NOMO-1 treated with DMSO at 0.1 percent for 48 hours (cell line): ENCODE data around the gene C2orf68.
A peak's percentile ranks its signal among the peaks of the same experiment; 100 is the strongest.
"Not testable (repeated sequence)": the region's sequence is repeated elsewhere in the genome, so short reads cannot be mapped to it uniquely, and the experiment has no call there.

Source experiments
- DNase-seq: peaks from one replicate; lab custom pipeline; 2025; ENCODE audit not compliant: unreplicated experiment; lab: John Stamatoyannopoulos, UW

C2orf68 gene

GRCh38 chr2:85611705-85612587 lies at the start of gene C2orf68:
Gene C2orf68, minus strand, starts transcription at chr2:85612066. Its CDS starts 82 bp downstream, at chr2:85611984.
- DNase-seq, result peak; percentile 88

DNA sequence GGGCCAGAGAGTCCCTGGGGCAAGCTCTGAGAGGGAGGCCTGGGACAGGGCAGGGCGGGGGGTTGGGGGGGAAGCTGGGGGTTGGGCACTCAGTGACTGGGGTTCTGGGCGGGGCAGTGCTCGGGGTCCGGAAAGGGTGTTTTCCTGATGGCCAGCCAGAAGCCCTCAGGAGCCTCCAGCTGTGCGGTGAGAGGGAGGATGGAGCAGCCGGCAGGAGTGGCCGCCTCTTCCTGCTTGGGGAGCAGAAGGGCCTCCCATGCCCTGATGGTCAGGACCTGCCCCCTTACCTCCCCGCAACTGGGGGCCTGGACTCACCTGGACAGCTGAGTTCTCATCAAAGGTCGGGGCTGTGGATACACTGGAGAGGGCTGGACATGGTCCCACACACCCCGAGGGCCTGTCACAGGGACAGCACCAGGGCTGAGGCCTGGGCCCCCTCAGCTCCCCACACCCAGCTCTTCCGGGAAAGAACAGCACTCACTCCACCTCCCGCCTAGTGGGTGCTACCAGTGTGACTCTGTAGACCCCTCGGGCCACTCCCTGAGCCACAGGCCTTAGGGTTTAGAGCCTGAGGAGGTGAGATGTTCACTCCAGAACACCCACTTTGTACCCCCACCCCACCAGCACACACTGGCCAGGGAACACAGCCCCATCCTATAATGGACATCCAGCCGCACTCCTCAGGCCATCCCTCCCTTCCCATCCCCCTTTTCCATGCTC lies 49.4 kb upstream of the C2orf68 start:
- DNase-seq, result no peak

DNA sequence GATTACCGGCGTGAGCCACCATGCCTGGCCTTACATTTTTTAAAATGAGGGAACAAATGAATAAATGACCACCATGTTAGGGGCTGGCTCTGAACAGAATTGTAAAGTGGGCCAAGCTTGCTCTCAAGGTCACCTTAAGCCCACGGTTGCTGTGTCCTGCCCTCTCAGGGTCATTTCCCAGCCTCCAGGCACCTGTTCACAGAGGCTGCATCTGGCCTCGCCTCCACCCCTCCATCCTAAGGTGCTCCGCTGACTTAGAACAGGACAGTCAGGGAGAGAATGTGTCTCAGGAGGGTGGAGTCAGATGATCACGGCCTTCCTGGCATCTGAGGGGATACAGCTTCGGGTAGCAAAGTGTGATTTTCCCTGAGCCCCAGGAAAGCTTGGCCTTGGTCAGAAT lies 48.9 kb upstream of the C2orf68 start:
- no peak for DNase-seq

GRCh38 chr2:85660301-85660700 lies 48.4 kb upstream of the C2orf68 start:
- not testable (repeated sequence) for DNase-seq

GRCh38 chr2:85659324-85659981 lies 47.6 kb upstream of the C2orf68 start:
- no peak for DNase-seq

- not testable (repeated sequence) for DNase-seq
Measured at GRCh38 chr2:85657399-85657798, 45.5 kb upstream of the C2orf68 start.

DNA sequence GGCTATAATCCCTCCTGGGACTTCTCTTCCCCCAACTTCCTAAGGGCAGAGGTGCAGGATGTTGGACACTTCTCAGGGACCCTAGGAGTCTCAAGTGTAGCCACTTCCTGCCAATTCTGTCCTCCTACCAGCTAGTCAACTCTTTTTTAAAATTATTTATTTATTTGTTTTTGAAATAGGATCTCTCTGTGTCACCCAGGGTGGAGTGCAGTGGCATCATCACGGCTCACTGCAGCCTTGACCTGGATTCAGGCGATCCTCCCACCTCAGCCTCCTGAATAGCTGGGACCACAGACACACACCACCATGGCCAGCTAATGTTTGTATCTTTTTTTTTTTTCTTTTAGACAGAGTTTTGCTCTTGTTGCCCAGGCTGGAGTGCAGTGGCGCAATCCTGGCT lies 44.6 kb upstream of the C2orf68 start:
- no peak for DNase-seq

DNA sequence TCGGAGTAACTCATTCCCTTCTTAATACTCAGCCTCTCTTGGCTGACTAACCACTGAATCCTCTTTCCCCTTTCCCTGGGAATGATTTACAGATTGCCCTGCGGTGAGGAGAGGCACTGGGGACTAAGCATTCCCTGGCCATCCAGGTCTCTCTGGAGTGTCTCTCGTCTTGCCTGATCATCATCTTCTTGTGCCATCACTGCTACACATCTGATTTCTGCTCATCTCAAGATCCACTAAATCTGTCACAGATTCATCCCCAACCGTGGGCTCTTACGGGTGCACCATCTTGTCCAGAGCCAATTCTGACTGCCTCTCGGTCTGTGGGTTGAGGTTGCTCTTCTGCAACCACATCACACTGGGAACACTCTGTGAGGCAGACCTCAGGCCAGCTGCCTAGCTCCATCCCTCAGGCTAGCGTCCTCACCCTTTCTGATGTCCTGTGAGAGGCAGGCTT lies 44.1 kb upstream of the C2orf68 start:
- no peak for DNase-seq

- peak; percentile 14 for DNase-seq
Measured at GRCh38 chr2:85653996-85654395, 42.1 kb upstream of the C2orf68 start.

DNA sequence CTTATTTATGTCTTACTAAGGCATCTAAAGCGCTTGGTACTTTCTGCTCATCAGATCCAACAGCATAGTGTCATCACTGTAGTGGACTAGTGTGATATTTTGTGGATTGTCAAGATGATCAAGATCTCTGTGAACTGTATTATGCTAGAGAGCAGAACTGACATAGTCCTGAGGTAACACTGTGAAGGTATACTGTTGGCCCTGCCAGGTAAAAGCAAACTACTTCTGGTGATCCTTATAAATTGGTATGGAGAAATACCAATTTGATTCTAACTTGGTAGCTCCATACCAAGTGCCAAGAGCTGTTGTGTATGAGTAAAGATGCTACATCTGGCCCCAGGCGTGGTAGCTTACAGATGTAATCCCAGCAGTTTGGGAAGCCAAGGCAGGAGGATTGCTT lies 40.2 kb upstream of the C2orf68 start:
- DNase-seq, result no peak

DNA sequence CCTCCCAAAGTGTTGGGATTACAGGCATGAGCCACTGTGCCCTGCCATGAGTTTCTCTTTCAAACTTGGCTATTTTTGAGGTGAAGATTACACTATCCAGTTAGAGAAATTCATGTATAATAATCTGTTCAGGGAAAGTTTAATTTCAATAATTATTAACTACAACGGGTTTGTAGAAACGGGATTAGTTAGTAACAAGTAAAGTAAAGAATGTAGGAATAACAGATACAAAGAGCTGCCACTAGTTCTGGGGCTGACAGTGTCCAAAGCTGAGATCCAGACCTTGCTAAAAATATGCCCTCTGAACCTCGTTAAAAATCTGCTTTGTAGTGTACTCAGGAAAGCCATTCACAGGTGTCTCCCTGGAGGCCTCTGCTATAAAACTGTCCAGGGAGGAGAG lies 39.2 kb upstream of the C2orf68 start:
- DNase-seq, result no peak

DNA sequence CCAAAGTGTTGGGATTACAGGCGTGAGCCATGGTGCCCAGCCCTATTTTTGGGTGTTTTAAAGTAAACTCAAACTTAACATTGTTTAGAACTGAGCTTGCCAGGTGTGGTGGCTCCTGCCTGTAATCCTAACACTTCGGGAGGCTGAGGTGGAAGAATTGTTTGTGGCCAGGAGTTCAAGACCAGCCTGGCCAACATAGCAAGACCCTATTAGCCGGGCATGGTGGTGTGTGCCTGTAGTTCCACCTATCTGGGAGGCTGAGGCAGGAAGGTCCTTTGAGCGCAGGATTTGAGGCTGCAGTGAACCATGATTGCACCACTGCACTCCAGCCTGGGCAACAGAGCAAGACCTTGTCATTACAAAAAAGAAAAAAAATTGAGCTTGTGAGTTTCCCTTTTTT lies 38.6 kb upstream of the C2orf68 start:
- no peak for DNase-seq

DNA sequence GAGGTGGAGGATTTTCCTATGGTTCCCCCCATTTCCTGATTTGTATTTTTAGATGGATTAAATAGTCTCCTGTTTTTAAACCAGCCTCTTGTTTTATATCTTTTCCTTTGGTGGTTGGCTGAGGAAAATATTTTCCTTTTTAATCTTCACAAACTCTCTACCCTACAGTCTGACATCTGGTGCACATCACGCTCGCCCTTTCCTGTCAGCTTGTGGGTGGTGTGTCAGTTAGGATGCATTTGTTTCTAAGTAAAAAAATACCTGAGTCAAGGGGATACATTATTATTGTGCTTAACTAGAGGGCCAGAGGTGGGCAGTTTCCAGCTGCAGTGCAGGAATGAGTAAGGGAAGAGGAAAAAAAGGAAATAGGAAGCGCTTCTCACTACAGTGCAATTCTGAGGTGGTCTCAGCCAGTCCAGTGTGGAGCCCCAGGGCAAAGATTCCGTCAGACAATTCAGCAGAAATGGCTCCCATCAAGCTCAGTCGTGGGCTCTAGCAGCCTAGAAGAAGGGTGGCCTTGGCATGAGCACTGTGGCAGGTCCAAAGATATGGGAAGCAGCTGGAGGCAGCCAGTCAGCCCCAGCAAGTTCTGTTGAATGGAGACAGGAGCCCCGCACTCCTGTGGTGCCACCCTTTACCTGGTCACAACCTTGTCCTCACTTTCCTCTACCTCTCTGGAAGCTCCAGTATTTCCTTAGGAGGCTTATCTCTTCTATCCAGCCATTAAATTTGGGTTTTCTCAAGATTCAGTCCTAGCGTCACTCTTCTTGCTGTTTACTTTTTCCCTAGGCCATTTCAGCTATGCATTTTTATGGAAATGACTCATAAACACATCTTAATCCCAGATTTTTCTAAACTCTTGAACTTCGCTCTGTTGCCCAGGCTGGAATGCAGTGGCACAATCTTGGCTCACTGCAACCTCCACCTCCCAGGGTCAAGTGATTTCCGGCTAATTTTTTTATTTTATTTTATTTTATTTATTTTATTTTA lies 37.6 kb upstream of the C2orf68 start:
- no peak for DNase-seq

DNA sequence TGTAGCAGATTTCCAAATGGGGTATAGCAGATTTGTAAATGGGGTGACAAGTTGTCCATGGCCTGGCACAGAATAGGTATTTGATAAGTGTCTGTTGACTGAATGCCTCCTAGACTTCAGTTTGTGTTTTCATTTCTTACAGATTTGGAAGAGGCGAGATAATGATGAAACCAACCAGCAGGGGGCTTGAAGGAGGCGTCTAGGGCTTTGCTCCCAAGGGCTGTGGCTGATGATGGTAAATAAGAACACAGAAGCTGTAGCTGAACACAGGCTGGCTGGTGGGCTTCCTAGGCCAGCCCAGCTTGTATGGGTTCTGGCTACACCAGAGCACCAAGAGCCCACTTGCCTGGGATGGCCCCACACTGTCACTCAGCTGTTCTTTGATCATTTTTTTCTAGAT lies 36.8 kb upstream of the C2orf68 start:
- no peak for DNase-seq

DNA sequence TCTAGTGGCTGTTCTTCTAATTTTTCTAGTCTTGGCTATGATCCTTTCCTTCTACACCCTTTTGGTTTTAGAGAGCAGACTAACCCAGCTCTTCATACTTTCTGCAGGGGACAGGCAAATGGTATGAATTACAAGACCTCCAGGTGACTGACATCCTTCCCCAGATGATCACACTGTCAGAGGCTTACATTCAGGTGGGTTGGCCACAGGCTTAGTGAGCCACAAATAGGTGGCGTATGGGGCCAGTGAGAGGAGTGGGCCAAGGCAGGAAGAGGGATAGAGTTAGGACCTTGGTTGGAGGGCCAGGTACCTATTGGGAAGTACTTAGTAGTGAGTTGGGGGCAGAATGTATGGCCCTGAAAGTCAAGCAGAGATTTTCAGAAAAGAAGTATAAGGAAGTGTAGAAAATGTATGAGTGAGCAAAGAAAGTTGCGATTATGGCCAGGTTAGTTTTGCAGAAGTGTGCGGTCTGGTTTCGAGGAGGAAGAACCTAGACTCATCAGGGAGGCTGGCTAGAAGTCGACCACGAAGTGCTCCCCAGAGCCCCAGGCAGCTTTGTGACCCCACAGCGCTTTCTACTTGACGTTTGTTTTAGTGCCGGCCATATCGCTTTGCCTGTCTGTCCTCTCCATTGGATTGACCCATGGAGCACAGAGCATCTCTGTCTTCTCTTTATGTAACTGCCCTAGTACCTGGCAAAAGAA lies 36.1 kb upstream of the C2orf68 start:
- peak; percentile 92 for DNase-seq

DNA sequence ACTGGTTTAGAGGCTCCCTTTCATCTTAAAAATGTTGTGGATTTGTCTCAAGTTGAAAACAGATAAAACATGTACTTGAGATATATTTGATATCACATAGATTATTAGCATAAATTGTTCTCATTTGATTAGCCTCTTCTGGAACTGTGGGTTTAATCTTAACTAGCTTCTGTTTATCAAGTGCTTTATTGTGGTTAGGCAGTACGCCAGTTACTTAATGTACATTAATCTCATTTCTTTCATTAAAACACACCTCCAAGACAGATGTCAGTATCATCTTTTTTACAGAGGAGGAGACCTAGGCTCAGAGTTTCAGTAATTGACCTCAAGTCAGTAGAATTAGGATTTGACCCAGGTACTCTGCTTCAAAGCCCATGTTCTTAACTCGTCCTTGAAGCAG lies 34.3 kb upstream of the C2orf68 start:
- DNase-seq, result no peak

DNA sequence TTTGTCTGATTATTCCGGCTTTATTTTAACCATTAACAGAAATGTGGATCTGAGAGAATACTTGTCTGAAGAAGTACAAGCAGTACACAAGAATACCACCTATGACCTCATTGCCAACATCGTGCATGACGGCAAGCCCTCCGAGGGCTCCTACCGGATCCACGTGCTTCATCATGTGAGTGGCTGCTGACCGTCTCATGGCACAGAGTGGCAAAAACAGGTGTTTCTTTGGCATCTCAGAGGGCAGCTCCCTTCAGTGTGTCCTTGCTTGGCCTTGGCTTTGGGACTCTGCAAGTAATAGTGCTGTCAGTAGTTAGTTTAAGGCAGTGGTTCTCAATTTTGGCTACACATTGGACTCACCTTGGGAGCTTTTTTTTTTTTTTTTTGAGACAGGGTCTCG lies 33.0 kb upstream of the C2orf68 start:
- no peak for DNase-seq

- DNase-seq, result no peak
Measured at GRCh38 chr2:85642725-85643124, 30.9 kb upstream of the C2orf68 start.

DNA sequence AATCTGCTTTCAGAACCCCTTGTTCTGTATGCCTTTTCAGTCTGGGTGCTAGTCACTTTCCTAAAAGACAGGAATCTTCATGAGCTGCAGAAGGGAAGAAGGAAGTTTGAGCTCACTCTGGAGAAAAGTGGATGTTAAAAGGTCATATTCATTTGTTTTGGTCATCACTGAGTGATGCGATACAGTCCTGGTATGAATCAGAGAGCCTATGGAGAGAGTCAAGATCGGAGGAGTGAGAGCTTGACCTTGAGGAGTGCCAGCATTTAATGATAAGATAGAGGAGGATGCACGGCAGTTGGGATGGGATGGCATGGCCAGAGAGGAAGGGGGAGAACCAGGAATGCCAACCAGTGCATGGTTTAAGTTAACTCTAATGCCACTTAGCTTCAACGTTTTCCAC lies 23.8 kb upstream of the C2orf68 start:
- DNase-seq, result no peak

DNA sequence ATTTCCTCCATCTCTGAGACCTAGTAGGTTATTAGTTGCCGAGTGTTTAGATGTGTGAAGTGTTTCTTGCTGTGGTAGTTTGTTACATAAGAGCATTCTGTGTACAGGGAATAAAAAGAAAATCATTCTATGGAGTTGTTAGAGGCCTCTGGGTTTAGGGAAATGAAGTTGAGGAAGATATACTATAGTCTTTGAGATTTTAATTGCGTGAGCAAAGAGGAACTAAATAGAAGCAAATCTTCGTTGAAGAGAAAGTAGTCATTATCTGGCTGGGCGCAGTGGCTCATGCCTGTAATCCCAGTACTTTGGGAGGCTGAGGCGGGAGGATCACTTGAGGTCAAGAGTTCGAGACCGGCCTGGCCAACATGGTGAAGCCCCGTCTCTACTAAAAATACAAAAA lies 23.1 kb upstream of the C2orf68 start:
- peak; percentile 35 for DNase-seq
